GM12878 (cell line): ENCODE results near the gene CSRP2. TPM values are rescaled to one million over a fixed set of nuclear protein-coding genes. Genes with fewer than 3 reads are reported as not detected.

ENCODE experiments used
- ATAC-seq: fragments of 200-7000 bp; cut with Tn5 transposase; 3 replicates; pipeline ENCODE4 v1.9.1; 2020; ENCODE audit warnings: mild to moderate bottlenecking, moderate library complexity
- BruUV-seq: library from RNA; stranded (reverse); fragments of 400-500 nt; replicated peaks from 2 replicates; lab custom pipeline; 2021; lab: Mats Ljungman, UMichigan
- CTCF ChIA-PET: fragments of 300-600 bp; sonication (Branson Sonifier 250); formaldehyde crosslinking; extraction: SDS; loops from one replicate; lab custom pipeline; 2021; ENCODE audit warnings: inconsistent platforms; lab: Yijun Ruan, JAX
- POLR2A ChIA-PET: fragments of 350-600 bp; formaldehyde crosslinking; extraction: SDS; loops from one replicate; lab custom pipeline; 2021; ENCODE audit warnings: inconsistent platforms; lab: Charles Lee
- RAD21 ChIA-PET: fragments of 300-600 bp; sonication (Branson Sonifier 250); formaldehyde crosslinking; loops from one replicate; lab custom pipeline; 2023; ENCODE audit warnings: antibody characterized with exemption; ENCODE audit not compliant: unreplicated experiment; lab: Charles Lee
- SMC1A ChIA-PET: fragments of 300-600 bp; sonication (Branson Sonifier 250); formaldehyde crosslinking; loops from one replicate; lab custom pipeline; 2023; ENCODE audit not compliant: unreplicated experiment, uncharacterized antibody; lab: Charles Lee
- DNase-seq: peaks from one replicate; pipeline ENCODE4 v3.0.0-alpha.2; 2011; ENCODE audit warnings: low read depth, low spot score
- FAIRE-seq: peaks from 3 replicates; lab custom pipeline; 2011; peaks lifted over from hg19 to GRCh38; lab: Jason Lieb, UNC
- H2AFZ ChIP-seq: 2 replicates; pipeline ENCODE4 v1.6.0; 2011; ENCODE audit warnings: low read depth, low read length, control low read depth; ENCODE audit not compliant: control insufficient read depth
- H3K27ac ChIP-seq: 2 replicates; pipeline ENCODE4 v1.5.1; 2011; ENCODE audit warnings: control low read depth; ENCODE audit not compliant: control insufficient read depth, insufficient read depth
- H3K27me3 ChIP-seq, 2 experiments: replicated peaks in 1 of 2; 2 replicates each; pipeline versions ENCODE4 v1.6.0 to v1.6.1; 2011; ENCODE audit warnings: low read length in 1 of 2; ENCODE audit not compliant: control insufficient read depth in 2 of 2, insufficient read depth in 2 of 2
- H3K36me3 ChIP-seq, 2 experiments: 2 replicates each; pipeline ENCODE4 v1.5.1; 2011; ENCODE audit warnings: low read length in 1 of 2; ENCODE audit not compliant: control insufficient read depth in 2 of 2, insufficient read depth in 2 of 2
- H3K4me1 ChIP-seq: 2 replicates; pipeline ENCODE4 v1.6.1; 2011; ENCODE audit warnings: mild to moderate bottlenecking, low read length, moderate library complexity, mixed read lengths; ENCODE audit not compliant: control insufficient read depth, insufficient read depth
- H3K4me2 ChIP-seq: 2 replicates; pipeline ENCODE4 v1.6.0; 2011; ENCODE audit warnings: control low read depth; ENCODE audit not compliant: control insufficient read depth, insufficient read depth
- H3K4me3 ChIP-seq: fragments of 200-600 bp; sonication (generic); 2 replicates; pipeline ENCODE4 v1.5.1; 2016
- H3K79me2 ChIP-seq: 2 replicates; pipeline ENCODE4 v1.6.0; 2011; ENCODE audit warnings: low read length; ENCODE audit not compliant: control insufficient read depth, insufficient read depth
- H3K9ac ChIP-seq: 2 replicates; pipeline ENCODE4 v1.8.0; 2011; ENCODE audit warnings: low read length, control low read depth, mixed read lengths; ENCODE audit not compliant: control insufficient read depth, insufficient read depth
- H3K9me3 ChIP-seq: replicated peaks from 3 replicates; pipeline ENCODE4 v1.5.1; 2011; ENCODE audit warnings: mild to moderate bottlenecking, low read length; ENCODE audit not compliant: control insufficient read depth, insufficient read depth
- H4K20me1 ChIP-seq: 2 replicates; pipeline ENCODE4 v1.6.0; 2011; ENCODE audit not compliant: control insufficient read depth, insufficient read depth
- ASH2L ChIP-seq: fragments of 300-600, 200-600 bp; sonication (generic); IDR thresholded peaks from 2 replicates; pipeline ENCODE4 v1.6.1; 2017; ENCODE audit warnings: low read depth, mild to moderate bottlenecking, borderline replicate concordance
- CEBPB ChIP-seq, 2 experiments: fragments of 150-350 bp in 1 of 2; IDR thresholded peaks; 2 replicates each; pipeline ENCODE4 v1.6.1; 2012 to 2014; ENCODE audit warnings: low read depth in 2 of 2, low read length in 2 of 2, borderline replicate concordance in 1 of 2, inconsistent platforms in 1 of 2
- CTCF ChIP-seq, 3 experiments: IDR thresholded peaks in 2 of 3; conservative IDR thresholded peaks in 1 of 3; 2 replicates each; pipeline ENCODE4 v1.5.1; 2011; ENCODE audit warnings: low read depth in 3 of 3, low read length in 3 of 3, mild to moderate bottlenecking in 3 of 3, control low read depth in 2 of 3, moderate library complexity in 2 of 3, inconsistent platforms in 1 of 3, mixed read lengths in 1 of 3; ENCODE audit not compliant: control insufficient read depth in 2 of 3, insufficient read depth in 1 of 3; ENCODE audit errors: extremely low read depth in 1 of 3
- EGR1 ChIP-seq, 2 experiments: IDR thresholded peaks; 1 replicate in 1 of 2; 2 replicates in 1 of 2; pipeline ENCODE4 v1.6.1; 2011 to 2012; ENCODE audit warnings: low read depth in 2 of 2, low read length in 2 of 2, borderline replicate concordance in 1 of 2, mild to moderate bottlenecking in 1 of 2, moderate library complexity in 1 of 2
- FOS ChIP-seq: IDR thresholded peaks from 3 replicates; pipeline ENCODE4 v1.6.1; 2011; ENCODE audit warnings: borderline replicate concordance; ENCODE audit not compliant: insufficient read length; ENCODE audit errors: extremely low read depth
- LARP7 ChIP-seq: fragments of 450-650 bp; IDR thresholded peaks from 2 replicates; pipeline ENCODE4 v1.6.1; 2017; ENCODE audit warnings: mild to moderate bottlenecking
- MLLT1 ChIP-seq: fragments of 450-650 bp; IDR thresholded peaks from 2 replicates; pipeline ENCODE4 v1.6.1; 2016; ENCODE audit warnings: mild to moderate bottlenecking
- PBX3 ChIP-seq: IDR thresholded peaks from 2 replicates; pipeline ENCODE4 v1.6.1; 2011; ENCODE audit warnings: mild to moderate bottlenecking, low read depth, low read length, moderate library complexity; ENCODE audit not compliant: insufficient replicate concordance
- PML ChIP-seq: IDR thresholded peaks from 2 replicates; pipeline ENCODE4 v1.6.1; 2012; ENCODE audit warnings: low read length, inconsistent platforms
- RB1 ChIP-seq: fragments of 450-650 bp; formaldehyde crosslinking; IDR thresholded peaks from 2 replicates; pipeline ENCODE4 v1.6.1; 2017; ENCODE audit warnings: mild to moderate bottlenecking, borderline replicate concordance
- TCF3 ChIP-seq: IDR thresholded peaks from 2 replicates; pipeline ENCODE4 v1.6.1; 2012; ENCODE audit warnings: low read depth, mild to moderate bottlenecking, low read length, borderline replicate concordance; ENCODE audit not compliant: insufficient read depth
- WGBS: methylation state at CpG from one replicate; pipeline ENCODE4 v1.1.6; 2016; ENCODE audit warnings: low lambda C conversion rate; ENCODE audit not compliant: insufficient replicate concordance, insufficient coverage; ENCODE audit errors: missing lambda C conversion rate; 5-methylcytosine and 5-hydroxymethylcytosine counted together
- in situ Hi-C: fragments of 300-500 bp; cut with MboI; formaldehyde crosslinking; loops from 9 replicates; pipeline ENCODE4 v1.14.3; 2018; ENCODE audit warnings: mixed read lengths
- intact Hi-C: fragments of 100-400 bp; cut with micrococcal nuclease; formaldehyde crosslinking; loops from one replicate; pipeline ENCODE4 v1.14.2; 2022; ENCODE audit not compliant: unreplicated experiment
- polyA plus RNA-seq, 11 experiments: library from polyadenylated mRNA; depleted of rRNA in 4 of 11; unstranded in 6 of 11; stranded (reverse) in 5 of 11; fragments of >200 nt; fragmentation: Nextera tagmentation in 4 of 11; fragmentation: Illumina TruSeq in 1 of 11; extraction: Ambion mirVana in 4 of 11; extraction: Trizol in 1 of 11; gene quantifications; 1 replicate in 1 of 11; 2 replicates in 10 of 11; pipeline versions ENCODE4 v1.2.1 to v1.2.3, GENCODE V29; 2011 to 2016; ENCODE audit warnings: inconsistent platforms in 2 of 11, missing spikeins in 2 of 11, low read depth in 1 of 11
- total RNA-seq, 4 experiments: library from RNA; depleted of rRNA in 3 of 4; stranded (reverse); fragments of >200 nt in 3 of 4; fragmentation: Illumina TruSeq in 1 of 4; extraction: Trizol in 1 of 4; gene quantifications; 2 replicates each; pipeline versions ENCODE4 v1.2.1 to v1.2.3, GENCODE V29; 2013 to 2021

The CSRP2 gene
- total and polyA plus RNA-seq, 10 of the 15 experiments (the other 5 are each of a cell fraction or from before 2014, with no cell fraction given): 0.08 to 1.6 (median 0.52) TPM

- no peaks in the 10 kb centered on the region for H3K4me1 ChIP-seq
- H3K27ac ChIP-seq: no peak overlapping the region
- FAIRE-seq: no peak
- ChIA-PET RAD21 (no interaction called here), SMC1A (interaction anchor here (1.7 kb wide), 1 partner anchor 12 kb away, joined by 6 read pairs; no protein-coding TSS in a partner anchor), CTCF (interaction anchor here (1.7 kb wide), 1 partner anchor 11 kb away, joined by 4 read pairs; no protein-coding TSS in a partner anchor), POLR2A (no interaction called here)
- H2AFZ ChIP-seq: no peak overlapping the region
- H3K9me3 ChIP-seq: no peaks in the 10 kb centered on the region
- no peaks in the 10 kb centered on the region; a peak in 2 of 4 replicates for H3K36me3 ChIP-seq
- DNase-seq: no peak
- ATAC-seq: no peak
- no peaks in the 10 kb centered on the region for H3K27me3 ChIP-seq
- in situ Hi-C loops: no loop called here
- no peak overlapping the region for H3K4me3 ChIP-seq
- H3K79me2 ChIP-seq: no peaks in the 10 kb centered on the region
- intact Hi-C loops: no loop called here
- H3K4me2 ChIP-seq: no peak overlapping the region
- no TSS peak for BruUV-seq
- no peaks in the 10 kb centered on the region for H4K20me1 ChIP-seq
- no peak for TF ChIP-seq CEBPB (IDR thresholded peaks at IDR 0.05; ENCODE audit: borderline replicate concordance in 1 of 2, low read depth in 2 of 2, low read length in 2 of 2)
- TF ChIP-seq EGR1 (IDR thresholded peaks at IDR 0.05; ENCODE audit: borderline replicate concordance in 1 of 2, low read depth in 2 of 2, low read length in 2 of 2): no peak
- no peak for TF ChIP-seq MLLT1
- no peak for TF ChIP-seq ASH2L
- no peak for TF ChIP-seq PBX3
- TF ChIP-seq LARP7: no peak
- no peak for TF ChIP-seq FOS
- TF ChIP-seq TCF3: no peak
- TF ChIP-seq RB1: no peak
- TF ChIP-seq PML: no peak
- TF ChIP-seq CTCF (IDR thresholded peaks at IDR 0.05 in 2 of 3, conservative IDR thresholded peaks at IDR 0.05 in 1 of 3; ENCODE audit: control insufficient read depth in 2 of 3, extremely low read depth in 1 of 3, insufficient read depth in 1 of 3, low read depth in 3 of 3, low read length in 3 of 3): no peak
- TF ChIP-seq, all 136 proteins: peak for 0
- WGBS: 65% methylated on average over 2 of the region's 2 CpGs
- no peak overlapping the region for H3K9ac ChIP-seq
Measured at GRCh38 chr12:76847260-76847659, 31.6 kb downstream of the CSRP2 start.
